ENCODE data around the gene SDC3.

- no peak for TF ChIP-seq EZH2 (IDR thresholded peaks at IDR 0.05)
- TF ChIP-seq, protein P1, sequence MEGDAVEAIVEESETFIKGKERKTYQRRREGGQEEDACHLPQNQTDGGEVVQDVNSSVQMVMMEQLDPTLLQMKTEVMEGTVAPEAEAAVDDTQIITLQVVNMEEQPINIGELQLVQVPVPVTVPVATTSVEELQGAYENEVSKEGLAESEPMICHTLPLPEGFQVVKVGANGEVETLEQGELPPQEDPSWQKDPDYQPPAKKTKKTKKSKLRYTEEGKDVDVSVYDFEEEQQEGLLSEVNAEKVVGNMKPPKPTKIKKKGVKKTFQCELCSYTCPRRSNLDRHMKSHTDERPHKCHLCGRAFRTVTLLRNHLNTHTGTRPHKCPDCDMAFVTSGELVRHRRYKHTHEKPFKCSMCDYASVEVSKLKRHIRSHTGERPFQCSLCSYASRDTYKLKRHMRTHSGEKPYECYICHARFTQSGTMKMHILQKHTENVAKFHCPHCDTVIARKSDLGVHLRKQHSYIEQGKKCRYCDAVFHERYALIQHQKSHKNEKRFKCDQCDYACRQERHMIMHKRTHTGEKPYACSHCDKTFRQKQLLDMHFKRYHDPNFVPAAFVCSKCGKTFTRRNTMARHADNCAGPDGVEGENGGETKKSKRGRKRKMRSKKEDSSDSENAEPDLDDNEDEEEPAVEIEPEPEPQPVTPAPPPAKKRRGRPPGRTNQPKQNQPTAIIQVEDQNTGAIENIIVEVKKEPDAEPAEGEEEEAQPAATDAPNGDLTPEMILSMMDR (IDR thresholded peaks at IDR 0.05), result no peak
Observed at GRCh38 chr1:30834253-30834652, 74.3 kb downstream of the SDC3 start.

Measured in neural progenitor cell (in vitro differentiated cells).